A673 (cell line): Measurements from ENCODE around the gene RNF223.

Source experiments
- EZH2 ChIP-seq: fragments of 200-600 bp; sonication (generic); IDR thresholded peaks from 2 replicates; pipeline ENCODE4 v1.6.1; 2017; ENCODE audit warnings: borderline replicate concordance, low read depth, mild to moderate bottlenecking, mixed read lengths, antibody characterized with exemption, low read length; ENCODE audit not compliant: poor library complexity, severe bottlenecking
- TF ChIP-seq, protein P1 (sequence below): fragments of 300-800, 200-600 bp; sonication (generic); conservative IDR thresholded peaks from 2 replicates; pipeline ENCODE4 v1.5.1; 2017; ENCODE audit warnings: low read depth, mild to moderate bottlenecking, antibody characterized with exemption, low read length, moderate library complexity, mixed read lengths

DNA sequence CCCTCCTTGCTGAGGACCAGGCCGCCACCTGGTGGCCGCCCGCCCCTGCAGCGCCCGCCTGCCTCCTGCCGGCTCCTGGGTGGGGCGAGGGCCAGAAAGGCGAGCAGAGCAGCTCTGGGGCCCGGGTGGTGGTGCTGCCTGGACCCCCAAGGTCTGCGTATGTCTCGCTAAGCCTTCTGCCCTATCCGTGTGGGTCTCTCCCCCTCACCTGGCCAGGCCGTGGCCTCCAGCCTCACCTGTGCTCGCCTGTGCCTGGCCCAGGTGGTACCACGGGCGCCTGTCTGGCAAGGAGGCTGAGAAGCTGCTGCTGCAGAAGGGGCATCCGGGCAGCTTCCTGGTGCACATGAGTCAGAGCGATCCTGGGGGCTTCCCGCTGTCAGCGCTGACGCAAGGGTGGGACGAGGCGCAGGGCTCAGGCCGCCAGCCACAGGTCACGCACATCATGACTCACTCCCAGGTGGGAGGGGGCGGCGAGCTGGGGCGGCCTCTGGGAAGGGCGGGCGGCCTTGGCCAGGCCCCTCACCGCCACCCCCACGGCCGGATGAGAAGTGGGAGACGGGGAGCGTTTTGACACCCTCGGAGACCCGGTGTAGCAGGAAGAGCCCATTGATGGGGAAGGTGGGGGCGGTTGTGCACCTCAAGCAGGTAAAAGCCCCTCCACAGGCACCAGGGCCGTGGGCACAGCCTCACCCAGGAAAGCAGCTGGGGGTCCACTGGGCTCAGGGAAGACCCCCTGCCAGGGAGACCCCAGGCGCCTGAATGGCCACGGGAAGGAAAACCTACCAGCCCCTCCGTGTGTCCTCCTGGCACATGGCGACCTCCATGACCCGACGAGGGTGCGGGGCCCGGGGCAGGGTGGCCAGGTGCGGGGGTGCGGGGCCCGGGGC is 9.9 kb downstream of the RNF223 start:
- TF ChIP-seq, protein P1, sequence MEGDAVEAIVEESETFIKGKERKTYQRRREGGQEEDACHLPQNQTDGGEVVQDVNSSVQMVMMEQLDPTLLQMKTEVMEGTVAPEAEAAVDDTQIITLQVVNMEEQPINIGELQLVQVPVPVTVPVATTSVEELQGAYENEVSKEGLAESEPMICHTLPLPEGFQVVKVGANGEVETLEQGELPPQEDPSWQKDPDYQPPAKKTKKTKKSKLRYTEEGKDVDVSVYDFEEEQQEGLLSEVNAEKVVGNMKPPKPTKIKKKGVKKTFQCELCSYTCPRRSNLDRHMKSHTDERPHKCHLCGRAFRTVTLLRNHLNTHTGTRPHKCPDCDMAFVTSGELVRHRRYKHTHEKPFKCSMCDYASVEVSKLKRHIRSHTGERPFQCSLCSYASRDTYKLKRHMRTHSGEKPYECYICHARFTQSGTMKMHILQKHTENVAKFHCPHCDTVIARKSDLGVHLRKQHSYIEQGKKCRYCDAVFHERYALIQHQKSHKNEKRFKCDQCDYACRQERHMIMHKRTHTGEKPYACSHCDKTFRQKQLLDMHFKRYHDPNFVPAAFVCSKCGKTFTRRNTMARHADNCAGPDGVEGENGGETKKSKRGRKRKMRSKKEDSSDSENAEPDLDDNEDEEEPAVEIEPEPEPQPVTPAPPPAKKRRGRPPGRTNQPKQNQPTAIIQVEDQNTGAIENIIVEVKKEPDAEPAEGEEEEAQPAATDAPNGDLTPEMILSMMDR: peak; percentile 91
- TF ChIP-seq EZH2: no peak
